GM18907 (cell line): ENCODE data around the gene BBS9.

ENCODE experiments used
- ATAC-seq: cut with Tn5 transposase; IDR thresholded peaks from one replicate; pipeline ENCODE4 v1.9.1; 2021; ENCODE audit warnings: mild to moderate bottlenecking, moderate library complexity; ENCODE audit not compliant: unreplicated experiment

BBS9 gene

DNA sequence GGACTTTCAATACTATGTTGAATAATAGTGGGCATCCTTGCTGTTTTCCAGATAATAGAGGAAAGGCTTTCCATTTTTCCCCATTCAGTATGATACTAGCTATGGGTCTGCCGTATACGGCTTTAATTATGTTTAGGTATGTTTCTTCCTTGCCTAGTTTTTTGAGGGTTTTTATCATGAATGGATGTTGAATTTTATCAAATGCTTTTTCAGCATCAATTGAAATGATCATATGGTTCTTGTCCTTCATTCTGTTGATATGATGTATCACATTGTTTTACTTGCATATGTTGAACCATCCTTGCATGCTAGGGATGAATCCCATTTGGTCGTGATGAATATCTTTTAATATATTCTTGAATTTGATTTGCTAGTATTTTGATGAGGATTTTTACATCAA lies 11.0 kb upstream of the BBS9 start:
- ATAC-seq: no peak

DNA sequence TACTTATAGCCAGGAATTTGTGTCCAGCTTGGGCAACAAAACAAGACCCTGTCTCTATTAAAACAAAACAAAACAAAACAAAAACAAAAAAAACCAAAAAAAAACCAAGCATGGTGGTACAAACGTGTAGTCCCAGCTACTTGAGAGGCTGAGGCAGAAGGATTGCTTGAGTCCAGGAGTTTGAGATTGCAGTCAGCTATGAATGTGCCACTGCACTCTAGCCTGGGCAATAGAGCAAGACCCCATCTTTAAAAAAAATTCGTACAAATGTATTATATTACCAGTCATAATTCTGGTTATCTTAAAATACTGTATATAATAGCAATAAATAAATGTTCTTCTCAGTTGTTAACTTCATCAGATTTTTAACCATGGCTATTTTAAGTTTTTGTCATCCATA lies 2.3 kb upstream of the BBS9 start:
- no peak for ATAC-seq

DNA sequence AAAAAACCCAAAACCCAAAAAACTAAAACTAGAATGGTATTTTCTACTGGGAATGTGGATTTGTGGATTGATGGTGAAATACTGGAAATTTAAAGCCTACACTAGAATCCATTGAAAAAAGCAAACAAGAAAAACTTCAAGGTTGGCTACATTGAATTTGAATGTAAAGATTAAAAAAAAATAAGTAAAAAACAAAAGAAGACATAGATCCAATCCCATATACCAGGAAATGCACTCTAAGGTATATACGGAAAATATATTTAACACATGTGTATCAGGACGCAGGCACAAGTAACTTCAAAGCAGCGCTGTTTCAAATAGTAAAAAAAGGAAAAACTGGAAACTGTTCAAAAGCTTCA lies 754 bp upstream of the BBS9 start:
- no peak for ATAC-seq

DNA sequence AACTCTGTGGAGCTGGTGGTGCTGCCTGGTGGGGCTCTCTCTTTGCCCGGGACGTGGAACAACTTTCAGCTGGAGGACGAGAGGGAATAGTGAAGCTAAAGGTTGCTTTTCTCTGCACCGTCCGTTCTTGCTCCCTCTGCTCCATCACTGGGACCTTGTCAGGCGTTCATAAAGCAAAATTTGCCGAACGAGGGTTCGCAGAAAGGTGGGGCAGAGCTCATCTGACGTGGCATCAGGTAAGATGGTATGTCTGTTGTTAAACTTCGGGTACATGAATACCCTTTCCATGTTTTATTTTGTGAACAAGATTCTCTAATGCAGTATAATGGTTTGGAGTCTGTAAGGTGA lies 416 bp downstream of the BBS9 start:
- ATAC-seq: no peak

DNA sequence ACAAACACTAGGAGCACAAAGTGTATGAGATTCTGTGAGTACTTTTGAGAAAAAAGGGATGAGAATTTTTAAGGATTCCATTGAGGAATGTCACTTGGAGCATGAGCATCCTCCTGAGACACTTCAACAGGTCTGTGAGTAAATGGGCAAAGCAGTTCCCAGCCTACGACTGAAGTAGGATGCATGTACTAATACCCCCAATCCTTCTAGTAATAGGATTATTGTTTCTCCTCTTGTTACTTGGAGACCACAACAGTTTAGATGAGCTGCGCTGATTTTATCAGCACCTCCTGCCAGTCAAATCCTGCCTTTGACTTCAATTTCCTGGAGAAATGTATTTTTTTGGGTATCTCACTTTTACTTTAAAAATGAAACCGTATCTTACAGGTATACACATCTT lies 820 bp downstream of the BBS9 start:
- ATAC-seq: no peak

DNA sequence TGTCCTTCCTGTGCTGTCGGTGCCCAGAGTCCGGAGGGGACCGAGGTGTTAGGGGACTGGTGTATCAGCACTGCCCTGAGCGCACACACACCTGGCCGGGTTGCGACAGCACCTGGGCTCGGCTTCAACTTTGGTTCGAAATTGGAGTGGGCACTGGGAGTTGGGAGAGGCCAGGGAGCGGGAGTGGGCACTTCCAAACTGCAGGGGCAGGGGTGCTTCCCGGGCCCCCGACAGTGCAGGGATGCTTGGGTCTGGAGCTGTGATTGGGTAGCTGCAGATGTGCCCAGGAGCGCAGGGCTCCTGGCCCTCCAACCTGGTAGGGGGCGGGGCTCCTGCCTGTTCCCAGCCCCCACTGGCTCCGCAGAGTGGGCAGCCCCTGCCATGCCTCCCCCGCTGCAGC lies 7.7 kb downstream of the BBS9 start:
- ATAC-seq: no peak

GRCh38 chr7:33142585-33142984 lies 13.2 kb downstream of the BBS9 start:
- ATAC-seq: no peak

- peak; percentile 61 for ATAC-seq
These were observed 14.8 kb downstream of the BBS9 start for GRCh38 chr7:33143996-33144718.

GRCh38 chr7:33145156-33145555 lies 15.8 kb downstream of the BBS9 start:
- ATAC-seq: no peak

DNA sequence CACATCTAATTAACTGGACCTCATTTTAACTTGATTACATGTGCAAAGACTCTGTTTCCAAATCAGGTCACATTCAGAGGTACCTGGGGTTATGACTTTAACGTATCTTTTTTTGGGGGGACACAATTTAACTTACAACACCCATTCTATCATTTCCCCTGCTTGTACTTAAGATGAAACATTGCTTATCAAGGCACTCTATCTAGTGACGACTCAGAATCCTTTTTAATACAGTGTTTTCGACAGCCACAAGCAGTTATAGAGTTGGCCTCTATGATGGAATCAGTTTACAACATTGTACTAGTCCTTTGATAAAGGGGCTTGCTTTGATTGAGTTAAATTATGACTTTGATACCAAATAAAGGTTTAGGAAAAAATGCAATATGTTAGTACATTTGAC lies 22.7 kb downstream of the BBS9 start:
- no peak for ATAC-seq

DNA sequence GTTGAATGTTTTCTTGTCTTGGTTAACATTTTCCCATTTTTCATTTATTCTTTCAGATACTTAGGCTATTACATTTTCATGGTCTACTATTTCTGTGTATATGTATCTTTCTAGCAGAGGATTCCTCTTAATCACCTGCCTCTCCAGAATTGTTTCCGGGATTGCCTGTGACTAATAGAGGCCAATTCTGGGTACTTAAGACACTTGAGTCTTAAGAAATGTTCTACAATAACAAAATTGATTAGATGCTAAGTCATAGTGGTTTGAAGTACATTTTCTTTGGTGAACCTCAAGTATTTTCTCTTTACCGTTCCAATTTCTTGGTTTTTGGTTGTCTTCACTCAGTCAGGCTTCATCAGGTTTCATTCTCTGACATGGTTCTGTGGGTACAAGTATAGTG lies 26.4 kb downstream of the BBS9 start:
- no peak for ATAC-seq

DNA sequence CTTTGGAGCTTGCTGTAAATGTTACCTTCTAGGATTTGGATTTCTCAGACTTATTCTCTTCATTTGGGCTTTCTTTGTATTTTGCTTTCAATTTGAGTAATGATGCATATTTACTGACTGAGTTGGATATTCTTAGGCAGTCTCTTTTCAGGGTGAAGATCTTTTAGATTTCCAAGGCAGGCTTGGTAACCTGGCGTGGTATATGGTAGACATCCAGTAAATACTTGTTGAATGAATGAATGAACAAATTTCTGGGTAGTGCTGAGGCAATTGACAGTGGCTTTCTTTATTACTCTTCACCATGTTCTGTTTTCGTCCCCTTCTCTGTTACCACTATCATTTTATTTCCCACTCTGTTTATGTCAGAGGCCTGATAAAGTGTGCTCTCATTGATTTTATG lies 27.1 kb downstream of the BBS9 start:
- no peak for ATAC-seq

DNA sequence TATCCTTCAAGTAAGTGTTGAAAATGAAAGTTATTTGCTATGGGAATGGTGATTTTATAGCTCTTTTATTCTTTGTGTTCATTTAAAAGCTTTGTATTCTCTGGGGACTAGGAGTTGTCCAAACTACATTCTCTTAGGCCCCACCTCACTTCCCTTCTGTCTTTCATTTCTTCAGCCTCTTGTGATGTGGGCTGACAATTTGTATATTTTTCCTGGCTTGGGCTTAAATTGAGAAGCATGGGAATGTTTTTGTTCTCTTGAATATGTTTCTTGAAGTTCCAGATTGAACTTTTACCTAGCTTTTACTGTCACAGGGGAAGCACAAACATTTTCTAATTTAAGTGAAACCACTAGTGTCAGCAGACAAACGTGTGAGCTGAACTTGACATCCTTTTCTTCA lies 27.9 kb downstream of the BBS9 start:
- no peak for ATAC-seq

- ATAC-seq: no peak
These were observed 28.4 kb downstream of the BBS9 start for GRCh38 chr7:33157781-33158180.

DNA sequence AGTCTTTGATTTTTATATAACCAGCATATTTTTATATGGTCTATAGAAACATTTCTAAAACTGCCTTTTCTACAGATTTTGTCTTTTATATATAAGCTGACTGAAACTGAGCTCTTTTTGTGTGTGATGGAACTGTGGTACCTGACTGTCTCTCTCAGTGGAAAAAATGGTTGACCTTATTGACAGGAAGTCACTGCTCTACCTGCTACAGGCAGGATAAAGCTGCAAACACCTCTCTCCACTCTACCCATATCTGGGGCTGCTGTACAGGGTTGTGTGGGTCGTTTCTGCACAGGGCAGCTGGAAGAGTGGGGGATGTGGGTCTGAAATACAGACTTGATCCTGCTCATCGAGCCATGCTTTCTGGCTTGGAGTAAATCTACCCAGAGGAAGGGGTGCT lies 48.5 kb downstream of the BBS9 start:
- no peak for ATAC-seq

DNA sequence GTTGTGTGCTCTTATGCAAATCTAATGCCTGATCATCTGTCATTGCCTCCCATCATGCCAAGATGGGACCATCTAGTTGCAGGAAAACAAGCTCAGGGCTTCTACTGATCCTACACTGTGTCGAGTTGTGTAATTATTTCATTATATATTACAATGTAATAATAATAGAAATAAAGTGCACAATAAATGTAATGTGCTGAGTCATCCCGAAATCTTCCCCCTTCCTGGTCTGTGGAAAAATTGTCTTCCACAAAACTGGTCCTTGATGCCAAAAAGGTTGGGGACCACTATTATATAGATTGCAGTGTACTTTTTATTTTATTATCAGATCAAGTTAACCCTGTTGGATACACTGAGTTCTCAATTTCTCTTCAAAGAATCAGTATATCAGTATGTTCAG lies 50.2 kb downstream of the BBS9 start:
- ATAC-seq: no peak

- no peak for ATAC-seq
These were observed 54.1 kb downstream of the BBS9 start for GRCh38 chr7:33183504-33183903.

DNA sequence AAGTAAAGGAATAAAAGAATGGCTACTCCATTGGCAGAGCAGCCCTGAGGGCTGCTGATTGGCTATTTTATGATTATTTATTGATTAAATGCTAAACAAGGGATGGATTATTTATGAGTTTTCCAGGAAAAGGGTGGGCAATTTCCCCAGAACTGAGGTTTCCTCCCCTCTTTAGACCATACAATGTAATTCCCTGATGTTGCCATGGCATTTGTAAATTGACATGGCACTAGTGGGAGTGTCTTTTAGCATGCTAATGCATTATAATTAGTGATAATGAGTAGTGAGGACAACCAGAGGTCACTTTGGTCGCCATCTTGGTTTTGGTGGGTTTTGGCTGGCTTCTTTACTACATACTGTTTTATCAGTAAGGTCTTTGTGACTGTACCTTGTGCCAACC lies 55.5 kb downstream of the BBS9 start:
- ATAC-seq: no peak

DNA sequence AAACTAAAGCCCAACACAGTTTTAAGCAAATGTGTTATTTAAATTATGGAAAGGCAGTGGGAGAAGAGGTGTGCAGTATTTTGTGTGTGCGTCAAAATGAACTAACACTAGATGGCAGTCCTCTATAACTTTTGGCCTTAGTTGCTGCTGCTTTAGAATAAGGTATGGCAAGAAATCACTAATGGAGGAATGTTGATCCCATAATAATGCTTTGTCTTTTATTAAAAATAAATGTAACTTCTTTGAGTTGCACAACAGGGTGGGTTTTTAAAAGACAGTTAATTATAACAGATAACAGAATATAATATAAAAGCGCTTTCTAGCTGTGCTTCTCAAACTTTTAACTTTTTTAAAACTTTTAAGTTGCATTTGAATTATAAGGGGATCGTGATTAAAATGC lies 56.4 kb downstream of the BBS9 start:
- ATAC-seq: peak; percentile 84

GRCh38 chr7:33186192-33186591 lies 56.8 kb downstream of the BBS9 start:
- no peak for ATAC-seq

DNA sequence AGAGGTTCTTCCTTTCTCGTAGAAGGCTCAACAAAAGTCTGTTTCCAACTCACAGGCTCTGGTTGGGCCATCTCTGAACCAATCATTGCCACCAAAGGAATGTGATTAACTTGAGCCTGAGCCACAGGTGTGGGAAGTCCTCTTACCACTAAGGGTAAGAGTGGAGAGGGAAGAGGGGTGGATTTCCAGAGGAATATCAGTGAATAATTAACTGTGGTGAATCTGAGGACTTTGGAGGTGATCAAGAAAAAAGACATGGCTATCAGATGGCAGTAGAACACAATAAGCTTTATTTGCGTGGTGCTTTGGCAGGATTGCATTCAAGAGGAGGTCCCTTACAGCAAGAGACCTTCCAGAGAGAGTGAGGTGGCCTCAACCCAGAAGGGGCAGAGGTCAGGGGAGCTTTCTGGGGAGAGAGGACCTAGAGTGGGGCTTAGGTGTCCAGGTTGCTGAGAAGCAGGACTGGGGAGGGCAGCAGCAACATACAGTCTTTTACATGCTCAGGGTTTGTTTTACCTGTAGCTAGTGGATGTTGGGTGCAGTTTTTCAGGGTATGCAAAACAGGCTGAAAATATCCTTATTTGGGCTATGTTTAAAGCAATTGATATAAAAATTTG lies 61.4 kb downstream of the BBS9 start:
- ATAC-seq: no peak

DNA sequence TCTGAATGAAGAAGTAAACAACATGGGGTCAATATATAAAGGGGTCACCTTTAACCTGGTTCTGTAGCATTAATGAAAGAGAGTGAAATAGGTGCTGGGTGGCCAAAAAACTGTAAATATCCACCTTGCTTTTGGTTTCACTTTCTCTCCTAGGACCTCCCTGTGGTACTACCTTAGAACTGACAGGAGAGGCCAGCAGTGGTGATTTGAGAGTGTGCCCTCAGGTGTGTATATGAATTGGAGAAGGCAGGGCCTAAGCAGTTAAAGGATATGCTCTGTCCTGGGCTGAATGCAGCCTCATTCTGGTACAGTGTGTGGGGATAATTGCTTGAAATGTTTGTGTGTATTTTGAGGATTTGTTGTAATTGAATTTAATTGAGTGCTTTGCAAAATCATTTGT lies 62.0 kb downstream of the BBS9 start:
- peak; percentile 79 for ATAC-seq

DNA sequence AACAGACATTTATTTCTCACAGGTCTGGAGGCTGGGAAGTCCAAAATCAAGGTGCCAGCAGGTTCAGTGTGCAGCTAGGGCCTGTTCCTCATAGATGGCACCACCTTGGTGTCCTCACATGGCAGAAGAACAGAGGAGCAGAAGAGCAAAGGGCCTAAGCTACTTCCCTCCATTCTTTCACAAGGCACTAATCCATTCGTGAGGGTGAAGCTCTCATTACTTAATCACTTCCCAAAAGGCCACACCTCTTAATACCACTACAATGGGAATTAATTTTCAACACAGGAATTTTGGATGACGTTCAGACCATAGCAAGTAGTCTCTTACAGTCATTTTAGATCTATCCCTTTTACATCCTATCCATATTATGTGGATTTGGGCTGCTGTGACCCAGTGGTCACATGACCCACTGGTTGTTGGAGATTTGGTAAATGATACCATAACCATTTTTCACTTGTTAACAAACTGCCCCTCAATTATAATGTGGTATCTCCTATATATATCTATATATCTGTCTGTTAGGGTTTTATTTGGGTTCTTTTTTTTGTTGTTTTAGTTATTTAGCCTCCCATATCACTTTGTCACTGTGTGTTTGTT lies 63.4 kb downstream of the BBS9 start:
- no peak for ATAC-seq
